HEK293T (cell line): ENCODE measurements around the gene AKAP8L.

ENCODE experiments used
- BHLHE40 ChIP-seq: fragments of 450-650 bp; IDR thresholded peaks from 2 replicates; pipeline ENCODE4 v1.6.1; 2016; ENCODE audit warnings: mild to moderate bottlenecking, moderate library complexity, borderline replicate concordance
- ELF4 ChIP-seq: fragments of 450-650 bp; IDR thresholded peaks from 2 replicates; pipeline ENCODE4 v1.6.1; 2017; ENCODE audit warnings: antibody characterized with exemption
- FOXK2 ChIP-seq: fragments of 450-650 bp; IDR thresholded peaks from 2 replicates; pipeline ENCODE4 v1.6.1; 2016; ENCODE audit warnings: mild to moderate bottlenecking
- FOXM1 ChIP-seq: fragments of 450-650 bp; IDR thresholded peaks from 2 replicates; pipeline ENCODE4 v1.6.1; 2017; ENCODE audit warnings: mild to moderate bottlenecking, borderline replicate concordance
- HDGF ChIP-seq: fragments of 450-650 bp; IDR thresholded peaks from 2 replicates; pipeline ENCODE4 v1.6.1; 2017; ENCODE audit warnings: antibody characterized with exemption, borderline replicate concordance
- L3MBTL2 ChIP-seq: fragments of 450-650 bp; conservative IDR thresholded peaks from 2 replicates; pipeline ENCODE4 v1.6.1; 2016; ENCODE audit warnings: mild to moderate bottlenecking
- NFRKB ChIP-seq: fragments of 450-650 bp; IDR thresholded peaks from 2 replicates; pipeline ENCODE4 v1.6.1; 2016; ENCODE audit warnings: mild to moderate bottlenecking, moderate library complexity
- PKNOX1 ChIP-seq: fragments of 450-650 bp; IDR thresholded peaks from 2 replicates; pipeline ENCODE4 v1.6.1; 2016
- SP1 ChIP-seq: fragments of 450-650 bp; IDR thresholded peaks from 2 replicates; pipeline ENCODE4 v1.6.1; 2017
- SUZ12 ChIP-seq: fragments of 450-650 bp; IDR thresholded peaks from 2 replicates; pipeline ENCODE4 v1.6.1; 2016; ENCODE audit warnings: mild to moderate bottlenecking
- ZNF384 ChIP-seq: fragments of 450-650 bp; IDR thresholded peaks from 2 replicates; pipeline ENCODE4 v1.6.1; 2016

- TF ChIP-seq FOXK2 (no peak), SP1 (no peak), NFRKB (no peak), HDGF (no peak), ELF4 (no peak), ZNF384 (no peak), SUZ12 (no peak), L3MBTL2 (no peak), FOXM1 (no peak), BHLHE40 (no peak), PKNOX1 (no peak)
These were observed 11.2 kb upstream of the AKAP8L start for GRCh38 chr19:15429825-15430467.
